A673 (cell line): ENCODE data around the gene TMEFF2. TPM values are rescaled to one million over a fixed set of nuclear protein-coding genes. Genes with fewer than 3 reads are reported as not detected.

ENCODE experiments used
- BruUV-seq: library from RNA; stranded (reverse); fragments of 400-500 nt; replicated peaks from 2 replicates; lab custom pipeline; 2021; lab: Mats Ljungman, UMichigan
- CTCF ChIA-PET: fragments of 300-600 bp; sonication (Branson Sonifier 250); formaldehyde crosslinking; loops from one replicate; lab custom pipeline; 2022; ENCODE audit warnings: antibody characterized with exemption; lab: Charles Lee
- POLR2A ChIA-PET: fragments of 300-600 bp; sonication (Branson Sonifier 250); formaldehyde crosslinking; loops from one replicate; lab custom pipeline; 2022; ENCODE audit warnings: antibody characterized with exemption; ENCODE audit not compliant: low non-redundant PET; lab: Charles Lee
- DNase-seq: peaks from one replicate; pipeline ENCODE4 v3.0.0-alpha.2; 2015; ENCODE audit warnings: low spot score
- H3K27ac ChIP-seq: fragments of 200-600 bp; sonication (generic); 2 replicates; pipeline ENCODE4 v1.5.1; 2016; ENCODE audit warnings: mixed run types, low read depth, mild to moderate bottlenecking, mixed read lengths, antibody characterized with exemption, low read length; ENCODE audit not compliant: poor library complexity, severe bottlenecking
- H3K27me3 ChIP-seq: fragments of 200-600 bp; sonication (generic); replicated peaks from 2 replicates; pipeline ENCODE4 v1.6.1; 2017; ENCODE audit warnings: mixed run types, low read depth, mild to moderate bottlenecking, mixed read lengths, antibody characterized with exemption, low read length; ENCODE audit not compliant: insufficient read depth, poor library complexity
- H3K36me3 ChIP-seq: fragments of 200-600 bp; sonication (generic); 2 replicates; pipeline ENCODE4 v1.6.1; 2016; ENCODE audit warnings: mixed run types, mild to moderate bottlenecking, mixed read lengths, antibody characterized with exemption, low read length; ENCODE audit not compliant: insufficient read depth, poor library complexity, severe bottlenecking
- H3K4me1 ChIP-seq: fragments of 200-600 bp; sonication (generic); 2 replicates; pipeline ENCODE4 v1.6.1; 2017; ENCODE audit warnings: mixed run types, mild to moderate bottlenecking, mixed read lengths, antibody characterized with exemption, low read length; ENCODE audit not compliant: insufficient read depth, poor library complexity, severe bottlenecking
- H3K4me3 ChIP-seq: fragments of 200-600 bp; sonication (generic); 2 replicates; pipeline ENCODE4 v1.5.1; 2016; ENCODE audit warnings: low read depth, mixed run types, mild to moderate bottlenecking, mixed read lengths, low read length; ENCODE audit not compliant: poor library complexity, severe bottlenecking
- H3K9me3 ChIP-seq: fragments of 200-600 bp; sonication (generic); 2 replicates; pipeline ENCODE4 v1.6.1; 2016; ENCODE audit warnings: mixed run types, low read depth, mild to moderate bottlenecking, mixed read lengths, antibody characterized with exemption, low read length; ENCODE audit not compliant: poor library complexity, severe bottlenecking
- EZH2 ChIP-seq: fragments of 200-600 bp; sonication (generic); IDR thresholded peaks from 2 replicates; pipeline ENCODE4 v1.6.1; 2017; ENCODE audit warnings: borderline replicate concordance, low read depth, mild to moderate bottlenecking, mixed read lengths, antibody characterized with exemption, low read length; ENCODE audit not compliant: poor library complexity, severe bottlenecking
- intact Hi-C: fragments of 100-400 bp; cut with micrococcal nuclease; formaldehyde crosslinking; loops from one replicate; pipeline ENCODE4 v1.10.0; 2022; ENCODE audit not compliant: unreplicated experiment
- total RNA-seq: library from RNA; stranded (reverse); gene quantifications from 2 replicates; pipeline ENCODE4 v1.2.3, GENCODE V29; 2021
- TF ChIP-seq, protein P1 (sequence below): fragments of 300-800, 200-600 bp; sonication (generic); conservative IDR thresholded peaks from 2 replicates; pipeline ENCODE4 v1.5.1; 2017; ENCODE audit warnings: low read depth, mild to moderate bottlenecking, antibody characterized with exemption, low read length, moderate library complexity, mixed read lengths

Gene TMEFF2
- total RNA-seq, 1 experiment from 2014 or later: 7.0 TPM

DNA sequence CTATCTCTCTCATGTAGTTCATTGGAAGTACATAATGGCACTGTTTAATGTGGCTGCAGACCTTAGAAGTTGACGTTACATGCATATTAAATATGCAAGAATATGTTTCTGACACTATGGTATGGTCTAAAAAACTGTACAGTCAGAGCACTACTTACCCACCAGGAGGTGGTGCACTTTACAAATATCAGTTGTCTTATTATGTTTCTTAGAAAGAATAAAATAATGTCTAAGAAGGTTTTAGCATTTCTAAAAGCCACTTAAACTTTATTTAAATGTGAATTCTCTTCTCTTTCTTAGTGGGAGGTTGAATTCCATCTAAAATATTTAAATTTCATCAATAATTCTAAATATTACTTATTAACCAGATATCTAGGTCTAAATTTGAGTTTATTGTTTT is 4.3 kb downstream of the TMEFF2 start:
- DNase-seq: peak; percentile 65
- Histone ChIP-seq H3K27me3 (no peaks in the 10 kb centered on the region), H3K27ac (no peak overlapping the region), H3K4me3 (no peak overlapping the region), H3K9me3 (no peaks in the 10 kb centered on the region), H3K4me1 (peaks cover 3% of the 10 kb centered on the region), H3K36me3 (no peaks in the 10 kb centered on the region)
- ChIA-PET CTCF (no interaction called here), POLR2A (no interaction called here)
- intact Hi-C loops: loop anchor here (5.0 to 10.0 kb wide), 4 partner anchors 97 to 1394 kb away; no protein-coding TSS in a partner anchor
- no peak for TF ChIP-seq EZH2
- TF ChIP-seq, protein P1, sequence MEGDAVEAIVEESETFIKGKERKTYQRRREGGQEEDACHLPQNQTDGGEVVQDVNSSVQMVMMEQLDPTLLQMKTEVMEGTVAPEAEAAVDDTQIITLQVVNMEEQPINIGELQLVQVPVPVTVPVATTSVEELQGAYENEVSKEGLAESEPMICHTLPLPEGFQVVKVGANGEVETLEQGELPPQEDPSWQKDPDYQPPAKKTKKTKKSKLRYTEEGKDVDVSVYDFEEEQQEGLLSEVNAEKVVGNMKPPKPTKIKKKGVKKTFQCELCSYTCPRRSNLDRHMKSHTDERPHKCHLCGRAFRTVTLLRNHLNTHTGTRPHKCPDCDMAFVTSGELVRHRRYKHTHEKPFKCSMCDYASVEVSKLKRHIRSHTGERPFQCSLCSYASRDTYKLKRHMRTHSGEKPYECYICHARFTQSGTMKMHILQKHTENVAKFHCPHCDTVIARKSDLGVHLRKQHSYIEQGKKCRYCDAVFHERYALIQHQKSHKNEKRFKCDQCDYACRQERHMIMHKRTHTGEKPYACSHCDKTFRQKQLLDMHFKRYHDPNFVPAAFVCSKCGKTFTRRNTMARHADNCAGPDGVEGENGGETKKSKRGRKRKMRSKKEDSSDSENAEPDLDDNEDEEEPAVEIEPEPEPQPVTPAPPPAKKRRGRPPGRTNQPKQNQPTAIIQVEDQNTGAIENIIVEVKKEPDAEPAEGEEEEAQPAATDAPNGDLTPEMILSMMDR: peak; percentile 72
- no TSS peak for BruUV-seq

DNA sequence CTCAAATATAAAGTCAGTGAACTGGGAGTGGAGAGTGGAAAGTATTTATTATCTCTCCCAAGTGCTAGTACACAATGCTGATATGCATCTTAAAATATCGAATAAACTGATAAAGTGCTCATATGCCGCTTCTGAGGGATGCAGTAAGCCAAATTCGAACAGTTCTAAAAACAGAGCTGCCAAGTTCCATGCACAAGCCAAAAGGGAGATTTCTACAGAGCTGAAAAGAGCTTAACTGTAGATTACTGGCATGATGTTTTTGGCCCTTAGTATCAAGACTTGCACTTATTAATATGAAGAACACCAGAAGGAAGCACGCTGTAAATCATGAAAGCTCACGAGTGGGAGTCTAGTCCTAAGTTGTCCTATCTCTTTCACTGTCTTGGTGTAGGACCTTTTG is 7.9 kb downstream of the TMEFF2 start:
- no peaks in the 10 kb centered on the region for H3K36me3 ChIP-seq
- no peak for DNase-seq
- no peaks in the 10 kb centered on the region for H3K27me3 ChIP-seq
- H3K4me1 ChIP-seq: peaks cover 3% of the 10 kb centered on the region
- TF ChIP-seq EZH2: no peak
- TF ChIP-seq, protein P1: no peak
- ChIA-PET POLR2A (no interaction called here), CTCF (no interaction called here)
- intact Hi-C loops: no loop called here
- no peak overlapping the region for H3K4me3 ChIP-seq
- BruUV-seq: no TSS peak
- no peaks in the 10 kb centered on the region for H3K9me3 ChIP-seq
- no peak overlapping the region for H3K27ac ChIP-seq

DNA sequence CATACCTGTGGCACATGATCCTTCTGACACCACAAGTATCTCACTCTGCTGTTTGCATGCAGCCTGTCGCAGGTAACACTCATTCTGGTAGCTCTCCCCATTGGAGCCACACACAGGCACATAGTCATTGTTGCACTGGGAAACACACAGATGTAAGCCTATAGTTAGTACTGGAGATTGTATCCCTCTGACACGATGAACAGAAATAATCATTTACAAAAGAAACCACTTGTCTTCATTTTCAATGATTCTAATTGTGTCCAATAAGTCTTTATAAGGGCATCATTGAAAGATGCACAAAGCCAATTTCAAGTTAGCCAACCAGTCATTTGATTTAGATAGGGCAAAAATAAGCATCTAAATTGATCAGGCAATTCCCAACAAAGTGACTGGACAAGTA is 10.4 kb downstream of the TMEFF2 start:
- Histone ChIP-seq H3K4me1 (no peaks in the 10 kb centered on the region), H3K27me3 (no peaks in the 10 kb centered on the region), H3K27ac (no peak overlapping the region), H3K36me3 (no peaks in the 10 kb centered on the region), H3K9me3 (no peaks in the 10 kb centered on the region), H3K4me3 (no peak overlapping the region)
- no TSS peak for BruUV-seq
- ChIA-PET POLR2A (no interaction called here), CTCF (no interaction called here)
- TF ChIP-seq EZH2: no peak
- TF ChIP-seq, protein P1: no peak
- DNase-seq: no peak
- intact Hi-C loops: no loop called here
